OCI-LY3 (cell line): ENCODE results near the gene IFNGR1.

Experiments
- EZH2phosphoT487 ChIP-seq: fragments of 200-600 bp; shearing (Covaris generic); IDR thresholded peaks from 2 replicates; pipeline ENCODE4 v1.6.1; 2018; ENCODE audit warnings: antibody characterized with exemption, mixed run types, low read depth
- TF ChIP-seq, protein P1 (sequence below): fragments of 200-600, 300-600 bp; sonication (generic); IDR thresholded peaks from 2 replicates; pipeline ENCODE4 v1.5.1; 2014; ENCODE audit warnings: antibody characterized with exemption, low read length, low read depth

DNA sequence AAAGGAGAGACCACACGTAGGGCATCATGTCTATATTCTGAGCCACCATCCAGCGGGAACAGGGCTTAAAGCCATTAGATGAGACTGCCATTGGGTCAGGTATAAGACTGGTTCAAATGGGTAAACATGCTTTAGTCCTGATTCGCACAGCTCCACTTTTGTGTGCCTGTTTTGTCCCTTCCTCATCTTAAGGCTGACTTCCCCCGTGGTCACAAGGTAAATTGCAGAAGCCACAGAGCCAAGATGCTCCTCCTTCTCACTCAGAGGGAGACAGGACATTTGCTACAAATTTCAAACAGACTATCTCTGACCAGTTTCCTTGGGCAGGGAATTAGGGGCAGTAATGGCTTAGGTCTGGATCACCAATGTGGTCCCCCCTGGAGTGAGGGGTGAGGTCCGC is 11.4 kb upstream of the IFNGR1 start:
- TF ChIP-seq, protein P1, sequence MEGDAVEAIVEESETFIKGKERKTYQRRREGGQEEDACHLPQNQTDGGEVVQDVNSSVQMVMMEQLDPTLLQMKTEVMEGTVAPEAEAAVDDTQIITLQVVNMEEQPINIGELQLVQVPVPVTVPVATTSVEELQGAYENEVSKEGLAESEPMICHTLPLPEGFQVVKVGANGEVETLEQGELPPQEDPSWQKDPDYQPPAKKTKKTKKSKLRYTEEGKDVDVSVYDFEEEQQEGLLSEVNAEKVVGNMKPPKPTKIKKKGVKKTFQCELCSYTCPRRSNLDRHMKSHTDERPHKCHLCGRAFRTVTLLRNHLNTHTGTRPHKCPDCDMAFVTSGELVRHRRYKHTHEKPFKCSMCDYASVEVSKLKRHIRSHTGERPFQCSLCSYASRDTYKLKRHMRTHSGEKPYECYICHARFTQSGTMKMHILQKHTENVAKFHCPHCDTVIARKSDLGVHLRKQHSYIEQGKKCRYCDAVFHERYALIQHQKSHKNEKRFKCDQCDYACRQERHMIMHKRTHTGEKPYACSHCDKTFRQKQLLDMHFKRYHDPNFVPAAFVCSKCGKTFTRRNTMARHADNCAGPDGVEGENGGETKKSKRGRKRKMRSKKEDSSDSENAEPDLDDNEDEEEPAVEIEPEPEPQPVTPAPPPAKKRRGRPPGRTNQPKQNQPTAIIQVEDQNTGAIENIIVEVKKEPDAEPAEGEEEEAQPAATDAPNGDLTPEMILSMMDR = no peak
- TF ChIP-seq EZH2phosphoT487 = no peak
